ENCODE measurements around the gene CNBD2.
"Not testable (repeated sequence)": the region's sequence is repeated elsewhere in the genome, so short reads cannot be mapped to it uniquely, and the experiment has no call there.

Gene CNBD2

GRCh38 chr20:35975576-35976373 is 7.4 kb downstream of the CNBD2 start:
- DNase-seq, result no peak

GRCh38 chr20:35978041-35978513 is 9.7 kb downstream of the CNBD2 start:
- no peak for DNase-seq

GRCh38 chr20:35979544-35979943 is 11.2 kb downstream of the CNBD2 start:
- no peak for DNase-seq

GRCh38 chr20:35981969-35982368 is 13.6 kb downstream of the CNBD2 start:
- no peak for DNase-seq

- DNase-seq, result no peak
Observed at GRCh38 chr20:35984382-35984781, 16.0 kb downstream of the CNBD2 start.

GRCh38 chr20:35985806-35986205 is 17.4 kb downstream of the CNBD2 start:
- no peak for DNase-seq

GRCh38 chr20:35988910-35989463 is 20.6 kb downstream of the CNBD2 start:
- no peak for DNase-seq

- peak; percentile 4 for DNase-seq
Observed at GRCh38 chr20:35991142-35991771, 22.9 kb downstream of the CNBD2 start.

GRCh38 chr20:35992713-35993335 is 24.4 kb downstream of the CNBD2 start:
- peak; percentile 11 for DNase-seq

GRCh38 chr20:35994994-35995453 is 26.6 kb downstream of the CNBD2 start:
- DNase-seq, result peak; percentile 84

GRCh38 chr20:35996492-35996891 is 28.1 kb downstream of the CNBD2 start:
- not testable (repeated sequence) for DNase-seq

- not testable (repeated sequence) for DNase-seq
Observed at GRCh38 chr20:36001331-36001730, 32.9 kb downstream of the CNBD2 start.

- DNase-seq, result no peak
Observed at GRCh38 chr20:36002855-36003254, 34.5 kb downstream of the CNBD2 start.

GRCh38 chr20:36004045-36004444 is 35.7 kb downstream of the CNBD2 start:
- no peak for DNase-seq

- DNase-seq, result no peak
Observed at GRCh38 chr20:36008461-36009035, 40.2 kb downstream of the CNBD2 start.

- no peak for DNase-seq
Observed at GRCh38 chr20:36010076-36010475, 41.7 kb downstream of the CNBD2 start.

GRCh38 chr20:36010825-36011224 is 42.4 kb downstream of the CNBD2 start:
- no peak for DNase-seq

- no peak for DNase-seq
Observed at GRCh38 chr20:36015806-36016403, 47.5 kb downstream of the CNBD2 start.

GRCh38 chr20:36017048-36017951 is 48.9 kb downstream of the CNBD2 start:
- no peak for DNase-seq

- no peak for DNase-seq
Observed at GRCh38 chr20:36018208-36018988, 50.0 kb downstream of the CNBD2 start.

- not testable (repeated sequence) for DNase-seq
Observed at GRCh38 chr20:36026131-36026530, 57.7 kb downstream of the CNBD2 start.
